GM20000 (cell line): ENCODE measurements around the gene GLDC.

Experiments
- DNase-seq: peaks from one replicate; pipeline ENCODE4 v3.0.0; 2012; ENCODE audit warnings: low spot score
- CTCF ChIP-seq: IDR thresholded peaks from 2 replicates; pipeline ENCODE4 v1.5.1; 2012; ENCODE audit warnings: mild to moderate bottlenecking, control low read depth; ENCODE audit errors: extremely low read depth, missing control alignments

GLDC gene

GRCh38 chr9:6681957-6682501, 36.5 kb upstream of the GLDC start:
- no peak for TF ChIP-seq CTCF
- no peak for DNase-seq

- TF ChIP-seq CTCF = no peak
- peak; percentile 90 for DNase-seq
Observed at GRCh38 chr9:6681147-6681956, 35.8 kb upstream of the GLDC start.

GRCh38 chr9:6680797-6681146, 35.2 kb upstream of the GLDC start:
- no peak for TF ChIP-seq CTCF
- DNase-seq = peak; percentile 52

GRCh38 chr9:6677803-6678202, 32.3 kb upstream of the GLDC start:
- no peak for DNase-seq
- TF ChIP-seq CTCF = no peak

- DNase-seq = no peak
- no peak for TF ChIP-seq CTCF
Observed at GRCh38 chr9:6676254-6676921, 30.9 kb upstream of the GLDC start.

- no peak for TF ChIP-seq CTCF
- no peak for DNase-seq
Observed at GRCh38 chr9:6675268-6675667, 29.7 kb upstream of the GLDC start.

GRCh38 chr9:6673326-6674025, 27.9 kb upstream of the GLDC start:
- TF ChIP-seq CTCF = no peak
- DNase-seq = peak; percentile 33
